ELR (cell line): ENCODE results near the gene CCDC150.

ENCODE experiments used
- DNase-seq: peaks from one replicate; pipeline ENCODE4 v3.0.0-alpha.2; 2015; ENCODE audit warnings: low read depth

Gene CCDC150

GRCh38 chr2:196639180-196640030 lies at the start of gene CCDC150:
CCDC150 (plus strand) TSS chr2:196639715; CDS start chr2:196639767, 52 bp downstream.
- peak; percentile 96 for DNase-seq

DNA sequence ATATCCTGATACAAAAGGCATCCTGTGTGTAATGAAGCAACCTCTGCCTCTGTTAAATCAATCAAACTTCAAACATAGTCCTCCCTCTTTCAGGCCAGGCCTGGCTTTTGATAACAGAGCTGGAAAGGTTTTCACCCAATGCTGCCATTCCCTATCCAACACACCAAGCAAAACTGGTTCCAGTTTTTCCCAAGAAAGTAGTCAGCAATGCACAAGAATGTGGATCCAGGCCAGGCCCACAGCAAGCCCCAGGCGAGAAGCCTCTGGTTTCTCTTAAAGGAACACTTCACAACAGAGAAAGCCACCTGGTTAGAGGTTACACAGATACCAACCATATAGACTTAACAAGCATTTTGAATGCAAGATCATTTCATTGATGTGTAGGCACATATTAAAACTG lies 49.2 kb upstream of the CCDC150 start:
- DNase-seq: peak; percentile 51

DNA sequence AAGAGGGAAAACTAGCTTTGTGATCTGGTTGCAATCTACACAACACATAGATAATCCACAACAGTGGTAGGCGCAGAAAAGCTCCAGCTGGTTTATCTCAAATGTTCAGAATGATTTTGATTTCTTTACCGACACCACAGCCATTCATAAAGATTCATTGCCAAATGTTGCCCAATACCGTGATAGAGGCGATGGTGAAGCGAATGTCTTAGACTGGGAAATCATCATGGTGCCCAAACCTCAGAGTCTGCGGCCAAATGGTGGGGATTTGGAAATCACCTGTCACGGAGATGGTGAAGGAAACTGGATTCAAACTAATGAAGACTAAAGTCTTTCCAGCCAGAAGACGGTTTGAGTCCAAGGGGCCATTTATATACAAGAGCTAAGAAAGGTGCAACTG lies 48.5 kb upstream of the CCDC150 start:
- no peak for DNase-seq

- peak; percentile 25 for DNase-seq
Measured at GRCh38 chr2:196591621-196592022, 47.9 kb upstream of the CCDC150 start.

DNA sequence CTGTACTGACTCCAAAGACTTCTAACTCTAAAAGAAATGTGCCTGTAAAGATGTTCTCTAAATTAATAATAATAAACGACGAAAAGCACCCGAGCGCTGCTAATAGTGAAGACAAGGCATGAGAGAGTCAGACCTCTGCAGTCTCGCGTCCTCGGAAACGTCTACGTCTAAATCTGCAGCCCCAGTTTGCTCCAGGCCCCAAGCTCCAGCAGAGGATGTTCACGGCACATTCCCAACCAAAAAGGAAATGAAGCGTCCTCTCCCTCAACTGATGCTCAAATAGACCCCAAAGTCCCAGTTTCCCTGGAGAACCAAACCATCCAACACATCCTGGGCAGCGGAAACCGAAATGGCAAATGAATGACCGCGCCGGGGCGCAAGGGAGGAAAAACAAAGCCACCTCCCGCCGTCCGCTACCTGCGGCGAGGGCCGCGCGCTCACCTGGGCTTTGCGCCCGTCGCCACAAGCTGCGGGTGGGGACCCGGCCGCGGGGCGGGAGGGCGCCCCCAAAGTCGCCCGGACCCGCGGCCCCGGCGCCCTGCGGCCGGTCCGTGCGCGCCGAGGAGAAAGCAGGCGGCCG lies 47.1 kb upstream of the CCDC150 start:
- peak; percentile 71 for DNase-seq

- peak; percentile 78 for DNase-seq
Measured at GRCh38 chr2:196592911-196593881, 46.3 kb upstream of the CCDC150 start, which contains the start of gene HECW2. HECW2 (minus strand) TSS chr2:196593554.

- DNase-seq: no peak
Measured at GRCh38 chr2:196594158-196594557, 45.4 kb upstream of the CCDC150 start.

- peak; percentile 80 for DNase-seq
Measured at GRCh38 chr2:196597531-196597930, 42.0 kb upstream of the CCDC150 start.

DNA sequence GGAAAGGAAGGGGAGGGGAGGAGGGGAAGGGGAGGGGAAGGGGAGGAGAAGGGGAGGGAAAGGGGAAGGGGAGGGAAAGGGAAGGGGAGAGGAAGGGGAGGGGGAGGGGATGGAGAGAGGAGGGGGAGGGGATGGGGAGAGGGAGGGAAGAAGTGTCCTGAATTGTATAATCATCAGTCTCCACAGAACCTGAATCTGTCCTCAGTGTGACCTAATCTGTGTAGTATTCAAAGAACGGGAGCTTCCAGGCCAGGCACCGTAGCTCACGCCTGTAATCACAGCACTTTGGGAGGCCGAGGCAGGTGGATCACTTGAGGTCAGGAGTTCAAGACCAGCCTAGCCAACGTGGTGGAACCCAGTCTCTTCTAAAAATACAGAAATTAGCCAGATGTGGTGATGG lies 41.1 kb upstream of the CCDC150 start:
- DNase-seq: peak; percentile 68

- peak; percentile 74 for DNase-seq
Measured at GRCh38 chr2:196598846-196599245, 40.7 kb upstream of the CCDC150 start.

DNA sequence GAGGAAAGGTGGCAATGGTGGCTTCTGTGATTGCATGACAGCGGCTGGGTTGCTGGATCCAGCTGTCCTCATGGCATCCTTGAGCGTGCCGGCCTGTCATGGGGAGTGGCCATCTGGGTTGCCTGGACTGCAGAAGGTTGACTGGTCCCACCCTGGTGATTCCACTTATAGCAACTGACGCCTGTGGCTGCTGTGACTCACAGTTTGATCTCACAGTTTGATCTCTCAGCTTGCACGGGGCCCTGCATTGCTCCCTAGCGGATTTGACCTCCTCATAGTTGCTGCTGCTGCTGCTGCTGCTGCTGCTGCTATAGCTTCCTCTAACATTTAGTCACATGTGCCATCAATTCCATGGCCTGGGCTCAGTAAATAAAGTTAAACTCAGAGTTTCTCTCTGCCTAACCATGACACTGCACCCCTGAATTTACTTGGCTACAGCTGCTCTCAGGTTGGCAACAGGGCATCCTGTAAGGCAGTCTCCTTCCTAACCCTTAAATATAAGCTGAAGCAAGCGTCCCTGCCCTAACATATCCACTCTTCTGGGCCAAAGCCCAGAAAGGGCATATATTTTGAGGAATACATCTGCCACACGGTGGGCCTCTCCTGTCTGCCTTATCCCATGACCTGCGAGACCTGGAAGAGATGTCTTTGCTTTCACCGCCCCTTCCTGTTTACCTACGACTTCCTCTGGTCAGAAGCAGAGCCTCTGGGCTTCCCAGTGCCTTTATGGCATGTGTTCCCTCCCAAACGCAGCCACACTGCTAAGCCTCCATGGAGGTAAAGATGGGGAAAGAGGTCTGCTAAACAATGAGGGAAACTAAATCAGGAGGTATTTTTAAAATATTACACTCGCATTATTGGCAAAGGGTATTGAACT lies 37.8 kb upstream of the CCDC150 start:
- DNase-seq: peak; percentile 99

- no peak for DNase-seq
Measured at GRCh38 chr2:196604196-196604595, 35.3 kb upstream of the CCDC150 start.

- DNase-seq: no peak
Measured at GRCh38 chr2:196606516-196606915, 33.0 kb upstream of the CCDC150 start.

- no peak for DNase-seq
Measured at GRCh38 chr2:196607073-196607472, 32.4 kb upstream of the CCDC150 start.

DNA sequence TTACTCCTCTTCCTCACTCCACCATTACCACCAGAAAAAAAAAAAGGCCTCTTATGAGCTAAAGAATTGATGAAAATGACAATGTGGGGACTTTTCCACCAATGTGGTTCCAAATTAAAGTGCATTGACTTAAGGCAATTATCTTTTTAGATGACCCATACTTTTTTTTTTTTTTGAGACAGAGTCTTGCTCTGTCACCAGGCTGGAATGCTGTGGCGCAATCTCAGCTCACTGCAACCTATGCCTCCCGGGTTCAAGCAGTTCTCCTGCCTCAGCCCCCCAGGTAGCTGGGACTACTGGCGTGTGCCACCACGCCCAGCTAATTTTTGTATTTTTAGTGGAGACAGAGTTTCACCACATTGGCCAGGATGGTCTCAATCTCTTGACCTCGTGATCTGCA lies 31.6 kb upstream of the CCDC150 start:
- DNase-seq: peak; percentile 77

DNA sequence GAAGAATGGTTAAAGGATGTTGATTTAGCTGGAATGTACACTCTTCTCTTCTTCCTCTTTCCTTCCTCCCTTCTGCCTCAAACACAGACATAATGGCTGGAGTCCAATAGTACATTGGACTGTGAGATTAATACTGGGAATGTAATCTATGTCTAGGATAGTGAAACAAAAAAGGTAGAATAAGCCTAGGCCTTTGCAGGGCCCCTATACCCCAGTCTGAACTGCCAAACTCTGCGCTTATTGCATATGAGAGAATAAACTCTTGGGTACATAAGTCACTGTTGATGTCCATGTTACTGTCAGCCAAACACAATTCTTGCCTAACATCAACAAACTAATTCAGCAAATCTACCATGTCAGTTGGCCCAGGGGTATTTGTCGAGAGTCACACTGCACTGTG lies 29.7 kb upstream of the CCDC150 start:
- no peak for DNase-seq

DNA sequence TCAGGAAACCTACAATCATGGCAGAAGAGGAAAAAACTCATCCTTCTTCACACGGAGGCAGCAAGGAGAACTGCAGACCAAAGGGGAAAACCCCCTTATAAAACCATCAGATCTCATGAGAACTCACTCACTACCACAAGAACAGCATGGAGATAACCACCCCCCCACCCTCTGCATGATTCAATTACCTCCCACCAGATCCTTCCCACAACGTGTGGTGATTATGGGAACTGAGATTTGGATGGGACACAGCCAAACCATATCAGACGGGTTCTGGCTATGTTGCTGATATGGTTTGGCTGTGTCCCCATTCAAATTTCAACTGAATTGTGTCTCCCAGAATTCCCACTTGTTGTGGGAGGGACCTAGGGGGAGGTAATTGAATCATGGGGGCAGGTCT lies 28.7 kb upstream of the CCDC150 start:
- DNase-seq: no peak

GRCh38 chr2:196613302-196613701 lies 26.2 kb upstream of the CCDC150 start:
- peak; percentile 29 for DNase-seq

DNA sequence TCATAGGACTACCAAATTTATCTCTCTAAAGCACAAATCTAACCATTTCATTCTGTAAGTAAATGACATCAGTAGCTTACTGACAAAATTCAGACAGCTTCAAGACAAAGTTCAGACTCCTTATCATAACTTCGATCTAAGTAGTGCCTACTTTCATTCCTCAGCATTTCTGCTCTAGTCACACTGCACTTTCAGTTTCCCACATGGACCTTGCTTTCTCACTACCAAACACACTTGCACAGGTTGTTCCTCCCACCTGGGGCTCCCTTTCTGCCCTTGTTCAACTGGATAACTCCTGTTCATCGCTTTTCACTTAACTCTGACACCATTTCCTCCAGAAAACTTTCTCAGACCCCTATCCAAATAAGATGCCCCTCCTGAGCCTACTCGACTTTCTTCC lies 22.1 kb upstream of the CCDC150 start:
- no peak for DNase-seq

DNA sequence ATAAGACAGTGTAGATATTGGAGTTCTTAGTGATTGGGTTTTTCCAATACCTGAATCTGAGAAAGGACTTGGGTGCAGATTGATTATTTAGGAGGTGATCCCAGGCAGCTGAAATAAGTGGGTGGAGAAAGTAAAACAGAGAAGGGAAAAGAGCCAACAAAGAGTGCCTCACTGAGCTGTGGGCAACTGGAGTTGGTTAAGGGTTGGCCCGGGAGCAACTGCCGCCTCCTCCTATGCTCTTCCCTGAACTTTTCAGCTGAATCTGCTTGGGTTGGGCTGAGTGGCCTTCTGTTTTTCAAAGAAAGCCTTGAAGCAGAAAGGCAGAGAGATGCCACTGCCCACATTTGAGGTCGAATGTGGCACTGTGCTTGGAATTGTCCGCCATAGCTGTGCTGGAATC lies 20.9 kb upstream of the CCDC150 start:
- DNase-seq: no peak

- no peak for DNase-seq
Measured at GRCh38 chr2:196630531-196630930, 9.0 kb upstream of the CCDC150 start.
